GM12872 (cell line): Measurements from ENCODE around the gene GALNT3.

ENCODE experiments used
- TF ChIP-seq, protein P1 (sequence below): IDR thresholded peaks from 3 replicates; pipeline ENCODE4 v1.5.1; 2011; ENCODE audit warnings: low read depth, mild to moderate bottlenecking, low read length, moderate library complexity; ENCODE audit not compliant: insufficient read depth

GALNT3 gene

DNA sequence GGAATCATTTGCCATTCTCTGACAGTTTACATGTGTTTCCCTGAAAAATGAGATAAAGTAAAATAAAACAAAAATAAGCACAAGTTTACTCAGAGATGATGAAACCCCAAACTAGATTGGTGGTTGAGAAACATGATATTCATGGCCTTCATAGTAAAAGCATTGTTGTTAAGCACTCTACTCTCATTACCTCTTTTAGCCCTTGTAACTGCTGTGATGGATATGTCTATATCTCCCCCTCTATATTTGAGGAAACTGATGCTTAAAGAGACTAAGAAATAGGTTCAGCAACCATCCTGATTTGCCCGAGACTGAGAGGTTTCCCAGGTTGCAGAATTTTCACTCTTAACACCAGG is 33.9 kb upstream of the GALNT3 start:
- TF ChIP-seq, protein P1, sequence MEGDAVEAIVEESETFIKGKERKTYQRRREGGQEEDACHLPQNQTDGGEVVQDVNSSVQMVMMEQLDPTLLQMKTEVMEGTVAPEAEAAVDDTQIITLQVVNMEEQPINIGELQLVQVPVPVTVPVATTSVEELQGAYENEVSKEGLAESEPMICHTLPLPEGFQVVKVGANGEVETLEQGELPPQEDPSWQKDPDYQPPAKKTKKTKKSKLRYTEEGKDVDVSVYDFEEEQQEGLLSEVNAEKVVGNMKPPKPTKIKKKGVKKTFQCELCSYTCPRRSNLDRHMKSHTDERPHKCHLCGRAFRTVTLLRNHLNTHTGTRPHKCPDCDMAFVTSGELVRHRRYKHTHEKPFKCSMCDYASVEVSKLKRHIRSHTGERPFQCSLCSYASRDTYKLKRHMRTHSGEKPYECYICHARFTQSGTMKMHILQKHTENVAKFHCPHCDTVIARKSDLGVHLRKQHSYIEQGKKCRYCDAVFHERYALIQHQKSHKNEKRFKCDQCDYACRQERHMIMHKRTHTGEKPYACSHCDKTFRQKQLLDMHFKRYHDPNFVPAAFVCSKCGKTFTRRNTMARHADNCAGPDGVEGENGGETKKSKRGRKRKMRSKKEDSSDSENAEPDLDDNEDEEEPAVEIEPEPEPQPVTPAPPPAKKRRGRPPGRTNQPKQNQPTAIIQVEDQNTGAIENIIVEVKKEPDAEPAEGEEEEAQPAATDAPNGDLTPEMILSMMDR, result no peak

DNA sequence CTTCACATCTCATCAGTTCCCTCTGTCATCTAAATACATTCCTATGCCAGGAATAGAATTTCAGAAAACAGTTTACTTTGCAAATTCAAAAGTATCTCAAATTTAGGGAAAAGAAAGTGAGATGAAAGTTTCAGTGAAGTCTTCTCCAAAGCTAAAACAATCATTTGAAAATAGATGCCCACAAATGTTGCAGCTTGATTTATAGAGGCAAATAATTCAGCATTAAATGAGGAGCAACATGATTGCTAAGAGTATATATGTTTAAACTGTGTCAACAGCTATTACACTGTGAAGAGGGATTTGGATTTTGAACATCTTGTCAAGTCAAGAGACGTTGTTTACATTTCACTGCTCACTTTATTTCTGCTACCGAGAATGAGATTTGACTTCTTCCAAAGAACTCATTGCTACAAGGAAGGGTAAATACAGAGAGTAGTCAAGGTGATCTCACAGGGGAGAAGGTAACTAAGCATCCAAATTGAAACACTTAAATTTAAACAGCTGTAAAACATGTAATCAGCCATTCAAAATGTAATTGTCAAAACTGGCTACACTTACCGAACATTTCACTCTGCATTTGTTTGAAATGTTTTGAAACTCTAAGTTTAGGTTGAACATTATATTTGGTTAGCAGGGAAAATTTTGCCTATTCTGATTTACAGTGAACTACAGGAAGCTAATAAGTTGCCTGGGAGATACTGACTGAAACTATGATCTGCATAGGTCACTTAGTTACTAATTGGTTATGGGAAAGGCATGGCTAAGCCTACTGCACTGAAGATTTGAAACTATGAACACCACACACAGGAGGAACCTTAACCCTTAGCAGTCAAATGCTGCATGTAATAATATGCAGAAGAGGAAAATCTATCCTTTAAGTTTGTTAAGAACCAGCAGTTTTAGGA is 33.2 kb upstream of the GALNT3 start:
- TF ChIP-seq, protein P1, result no peak

DNA sequence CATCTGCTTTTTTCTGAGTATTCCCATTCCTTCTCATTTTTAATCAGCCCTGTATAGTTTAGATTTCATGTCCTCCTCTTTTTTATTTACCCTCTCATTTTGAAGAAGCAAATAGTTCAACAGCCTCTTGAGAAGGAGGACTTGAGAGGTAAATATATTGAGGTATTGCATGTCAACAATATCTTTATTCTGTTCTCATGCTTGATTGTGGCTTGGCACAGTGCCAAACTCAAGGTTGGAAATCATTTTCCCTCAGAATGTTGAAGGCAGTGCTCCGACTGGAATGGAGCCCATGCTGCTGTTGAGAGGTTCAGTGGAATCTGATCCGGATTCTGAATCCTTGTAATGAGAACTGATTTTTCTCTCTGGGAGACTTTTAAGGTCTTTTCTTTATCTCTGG is 31.0 kb upstream of the GALNT3 start:
- TF ChIP-seq, protein P1, result no peak

DNA sequence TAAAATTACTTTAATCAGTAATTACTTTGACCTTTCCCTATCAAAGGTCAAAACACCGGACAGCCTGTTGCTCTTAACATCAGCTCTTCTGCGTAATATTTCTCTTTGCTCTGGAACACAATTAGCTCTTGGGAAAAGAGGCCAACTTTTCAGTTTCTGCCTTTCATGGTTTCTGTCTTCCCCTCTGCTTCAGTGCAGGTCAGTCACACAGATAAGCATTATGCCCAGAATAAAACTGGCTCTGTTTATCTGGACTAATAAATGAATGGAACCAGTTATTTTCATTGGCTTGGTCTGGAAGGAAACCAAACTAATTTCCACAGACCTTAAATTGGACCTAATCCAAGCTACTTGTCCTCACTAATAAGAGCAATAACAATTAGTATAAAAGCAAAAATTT is 26.2 kb upstream of the GALNT3 start:
- TF ChIP-seq, protein P1, result no peak

DNA sequence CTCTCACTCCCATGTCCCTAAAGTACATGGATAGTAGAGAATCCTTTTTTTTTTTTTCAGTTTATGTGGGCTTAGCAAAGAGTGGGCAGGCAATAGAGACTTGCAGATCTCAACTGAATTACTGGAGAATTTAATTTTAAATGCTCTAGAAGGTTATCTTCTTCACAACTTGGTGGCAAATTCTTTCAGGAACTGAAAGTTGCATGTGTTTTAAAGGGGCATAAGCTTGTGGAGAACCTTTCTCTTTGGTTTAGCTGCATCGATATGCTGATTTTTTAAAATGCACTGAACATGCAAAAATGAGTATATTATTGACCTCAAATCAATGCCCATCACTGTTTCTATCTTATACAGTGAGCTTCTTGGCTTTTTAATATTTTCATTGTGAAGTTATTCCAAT is 24.9 kb upstream of the GALNT3 start:
- TF ChIP-seq, protein P1, result no peak

DNA sequence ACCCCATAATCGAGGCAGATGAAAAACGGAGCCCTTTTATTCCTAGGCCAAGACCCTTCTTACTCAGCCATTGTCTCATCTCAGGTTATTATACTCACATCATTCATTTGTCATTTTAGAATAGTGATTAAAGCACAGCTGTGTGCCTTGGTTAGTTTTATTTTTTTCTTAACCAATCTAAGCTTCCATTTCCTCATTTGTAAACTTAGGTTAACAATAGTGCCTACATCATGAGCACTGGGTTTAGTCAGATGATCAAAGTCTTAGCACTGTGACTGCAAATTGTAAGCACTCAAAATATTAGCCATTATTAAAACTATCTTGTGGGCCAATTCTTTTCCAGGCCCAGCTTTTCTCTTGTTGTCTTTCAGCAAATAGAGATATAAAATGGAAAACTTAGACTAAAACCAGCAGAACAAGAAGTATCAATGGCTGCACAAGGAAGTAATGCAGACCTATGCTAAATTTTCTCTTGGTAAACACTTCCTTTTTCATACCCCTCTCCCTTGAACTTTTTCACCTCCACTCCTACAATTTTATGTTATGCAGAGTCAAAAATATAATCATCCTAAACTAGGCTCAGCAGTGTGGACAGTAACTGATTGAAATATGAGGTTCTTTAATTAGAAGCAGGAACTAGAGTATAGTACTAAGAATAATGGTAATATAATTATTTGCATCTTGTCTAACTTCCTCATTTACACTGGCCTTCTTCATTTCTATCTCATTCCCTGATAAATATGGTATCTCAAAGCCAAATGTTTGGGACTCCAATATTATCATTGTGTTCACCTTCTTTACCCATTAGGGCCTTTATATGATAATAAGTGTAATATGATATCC is 21.5 kb upstream of the GALNT3 start:
- TF ChIP-seq, protein P1, result no peak

DNA sequence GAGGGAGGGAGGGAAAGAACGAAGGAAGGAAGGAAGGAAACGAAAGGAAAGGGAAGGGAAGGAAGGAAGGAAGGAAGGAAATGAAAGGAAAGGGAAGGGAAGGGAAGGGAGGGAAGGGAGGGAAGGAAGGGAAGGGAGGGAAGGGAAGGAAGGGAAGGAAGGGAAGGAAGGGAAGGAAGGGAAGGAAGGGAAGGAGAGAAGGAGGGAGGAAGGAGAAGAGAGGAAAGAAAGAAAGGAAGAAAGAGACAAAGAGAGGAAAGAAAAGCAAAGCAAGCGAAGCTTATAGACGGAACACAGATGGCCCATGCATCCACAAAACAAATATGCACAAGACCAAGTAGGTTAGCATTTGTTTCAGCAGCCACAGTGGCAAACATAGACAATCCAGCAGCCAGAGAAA is 20.4 kb upstream of the GALNT3 start:
- TF ChIP-seq, protein P1, result no peak
